Astrocyte (in vitro differentiated cells and primary cell): Measurements from ENCODE around the gene KSR2. TPM values are rescaled to one million over a fixed set of nuclear protein-coding genes. Genes with fewer than 3 reads are reported as not detected.

Experiments used
- DNase-seq: peaks from one replicate; pipeline ENCODE4 v3.0.0-alpha.2; 2010; ENCODE audit warnings: low read depth
- FAIRE-seq: peaks from 2 replicates; lab custom pipeline; 2011; peaks lifted over from hg19 to GRCh38; lab: Jason Lieb, UNC
- H2AFZ ChIP-seq: 2 replicates; pipeline ENCODE4 v1.6.0; 2012; ENCODE audit warnings: low read depth, low read length, inconsistent platforms
- H3K27ac ChIP-seq: 2 replicates; pipeline ENCODE4 v1.5.1; 2011; ENCODE audit warnings: low read depth, low read length, inconsistent platforms
- H3K27me3 ChIP-seq: 2 replicates; pipeline ENCODE4 v1.6.0; 2011; ENCODE audit warnings: low read length, inconsistent platforms; ENCODE audit not compliant: insufficient read depth
- H3K36me3 ChIP-seq: 2 replicates; pipeline ENCODE4 v1.5.1; 2011; ENCODE audit warnings: low read length, inconsistent platforms; ENCODE audit not compliant: insufficient read depth
- H3K4me1 ChIP-seq: 2 replicates; pipeline ENCODE4 v1.5.1; 2011; ENCODE audit warnings: low read length, inconsistent platforms; ENCODE audit not compliant: insufficient read depth
- H3K4me2 ChIP-seq: 2 replicates; pipeline ENCODE4 v1.6.0; 2012; ENCODE audit warnings: low read length, inconsistent platforms
- H3K4me3 ChIP-seq: 2 replicates; pipeline ENCODE4 v1.5.1; 2011; ENCODE audit warnings: low read depth, mild to moderate bottlenecking, low read length, inconsistent platforms; ENCODE audit not compliant: insufficient read depth
- H3K79me2 ChIP-seq: 2 replicates; pipeline ENCODE4 v1.6.0; 2012; ENCODE audit warnings: mild to moderate bottlenecking, low read length, inconsistent platforms; ENCODE audit not compliant: insufficient read depth
- H3K9ac ChIP-seq: 2 replicates; pipeline ENCODE4 v1.6.0; 2012; ENCODE audit warnings: mild to moderate bottlenecking, low read length, inconsistent platforms
- H3K9me3 ChIP-seq: 2 replicates; pipeline ENCODE4 v1.5.1; 2012; ENCODE audit warnings: low read depth, mild to moderate bottlenecking, low read length, inconsistent platforms; ENCODE audit not compliant: insufficient read depth
- H4K20me1 ChIP-seq: 2 replicates; pipeline ENCODE4 v1.6.0; 2012; ENCODE audit warnings: low read length, inconsistent platforms; ENCODE audit not compliant: insufficient read depth
- H3K27ac Mint-ChIP-seq: one replicate; pipeline ENCODE4 v1.8.0; 2021; ENCODE audit warnings: mild to moderate bottlenecking, mixed read lengths; ENCODE audit not compliant: unreplicated experiment
- H3K27me3 Mint-ChIP-seq: one replicate; pipeline ENCODE4 v1.8.0; 2021; ENCODE audit warnings: low read depth, mixed read lengths; ENCODE audit not compliant: unreplicated experiment
- H3K36me3 Mint-ChIP-seq: one replicate; pipeline ENCODE4 v1.8.0; 2021; ENCODE audit warnings: low read depth, mixed read lengths; ENCODE audit not compliant: unreplicated experiment
- H3K4me1 Mint-ChIP-seq: one replicate; pipeline ENCODE4 v1.8.0; 2021; ENCODE audit warnings: low read depth, mixed read lengths; ENCODE audit not compliant: unreplicated experiment
- H3K4me3 Mint-ChIP-seq: one replicate; pipeline ENCODE4 v1.8.0; 2021; ENCODE audit warnings: mild to moderate bottlenecking, moderate library complexity, mixed read lengths; ENCODE audit not compliant: unreplicated experiment
- H3K9me3 Mint-ChIP-seq: one replicate; pipeline ENCODE4 v1.8.0; 2021; ENCODE audit warnings: mild to moderate bottlenecking, mixed read lengths; ENCODE audit not compliant: unreplicated experiment
- EZH2 ChIP-seq: IDR thresholded peaks from 2 replicates; pipeline ENCODE4 v1.6.1; 2012; ENCODE audit warnings: mild to moderate bottlenecking, low read length, inconsistent platforms; ENCODE audit not compliant: insufficient read depth
- total RNA-seq: library from RNA; stranded (reverse); gene quantifications from 2 replicates; pipeline ENCODE4 v1.2.1, GENCODE V29; 2021
- TF ChIP-seq, protein P1 (sequence below): IDR thresholded peaks from 2 replicates; pipeline ENCODE4 v1.5.1; 2011; ENCODE audit warnings: low read depth, mild to moderate bottlenecking, inconsistent platforms, low read length, moderate library complexity; ENCODE audit not compliant: insufficient read depth

The KSR2 gene
- total RNA-seq, 1 donor from 2014 or later: 0.98 TPM

DNA sequence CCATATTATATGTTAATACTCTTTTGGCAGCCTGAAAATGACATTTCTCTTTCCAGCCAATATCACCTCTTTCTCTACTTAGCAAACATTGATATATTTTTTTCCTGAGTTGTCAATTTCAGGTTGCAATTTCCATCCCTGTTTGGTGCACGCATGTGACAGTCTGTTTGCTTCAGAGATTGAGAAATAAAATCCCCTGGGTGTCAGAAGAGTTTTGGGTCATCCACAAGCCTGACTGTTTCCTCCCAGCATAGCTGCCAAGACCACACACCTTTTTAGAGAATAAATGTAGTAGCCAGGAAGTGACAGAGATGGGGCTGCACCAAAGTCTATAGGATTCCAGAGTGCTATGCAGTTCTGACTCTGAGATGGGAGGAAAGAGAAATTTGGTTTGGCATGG is 462.5 kb downstream of the KSR2 start:
- FAIRE-seq: no peak
- H3K27me3 ChIP-seq: no peaks in the 10 kb centered on the region
- no peaks in the 10 kb centered on the region for H3K79me2 ChIP-seq
- no peak overlapping the region for H3K27ac ChIP-seq
- H3K9me3 Mint-ChIP-seq: no peaks in the 10 kb centered on the region
- H3K4me1 ChIP-seq: no peaks in the 10 kb centered on the region
- no peaks in the 10 kb centered on the region for H3K36me3 Mint-ChIP-seq
- no peak overlapping the region for H3K4me3 ChIP-seq
- no peaks in the 10 kb centered on the region for H4K20me1 ChIP-seq
- no peak overlapping the region for H3K9ac ChIP-seq
- H3K9me3 ChIP-seq: no peaks in the 10 kb centered on the region
- no peak overlapping the region for H3K4me2 ChIP-seq
- no peak overlapping the region for H3K27ac Mint-ChIP-seq
- TF ChIP-seq, protein P1, sequence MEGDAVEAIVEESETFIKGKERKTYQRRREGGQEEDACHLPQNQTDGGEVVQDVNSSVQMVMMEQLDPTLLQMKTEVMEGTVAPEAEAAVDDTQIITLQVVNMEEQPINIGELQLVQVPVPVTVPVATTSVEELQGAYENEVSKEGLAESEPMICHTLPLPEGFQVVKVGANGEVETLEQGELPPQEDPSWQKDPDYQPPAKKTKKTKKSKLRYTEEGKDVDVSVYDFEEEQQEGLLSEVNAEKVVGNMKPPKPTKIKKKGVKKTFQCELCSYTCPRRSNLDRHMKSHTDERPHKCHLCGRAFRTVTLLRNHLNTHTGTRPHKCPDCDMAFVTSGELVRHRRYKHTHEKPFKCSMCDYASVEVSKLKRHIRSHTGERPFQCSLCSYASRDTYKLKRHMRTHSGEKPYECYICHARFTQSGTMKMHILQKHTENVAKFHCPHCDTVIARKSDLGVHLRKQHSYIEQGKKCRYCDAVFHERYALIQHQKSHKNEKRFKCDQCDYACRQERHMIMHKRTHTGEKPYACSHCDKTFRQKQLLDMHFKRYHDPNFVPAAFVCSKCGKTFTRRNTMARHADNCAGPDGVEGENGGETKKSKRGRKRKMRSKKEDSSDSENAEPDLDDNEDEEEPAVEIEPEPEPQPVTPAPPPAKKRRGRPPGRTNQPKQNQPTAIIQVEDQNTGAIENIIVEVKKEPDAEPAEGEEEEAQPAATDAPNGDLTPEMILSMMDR: no peak
- TF ChIP-seq EZH2: no peak
- H3K36me3 ChIP-seq: no peaks in the 10 kb centered on the region
- peaks cover under 1% of the 10 kb centered on the region for H3K27me3 Mint-ChIP-seq
- DNase-seq: no peak
- no peaks in the 10 kb centered on the region for H3K4me1 Mint-ChIP-seq
- no peak overlapping the region for H3K4me3 Mint-ChIP-seq
- no peak overlapping the region for H2AFZ ChIP-seq

DNA sequence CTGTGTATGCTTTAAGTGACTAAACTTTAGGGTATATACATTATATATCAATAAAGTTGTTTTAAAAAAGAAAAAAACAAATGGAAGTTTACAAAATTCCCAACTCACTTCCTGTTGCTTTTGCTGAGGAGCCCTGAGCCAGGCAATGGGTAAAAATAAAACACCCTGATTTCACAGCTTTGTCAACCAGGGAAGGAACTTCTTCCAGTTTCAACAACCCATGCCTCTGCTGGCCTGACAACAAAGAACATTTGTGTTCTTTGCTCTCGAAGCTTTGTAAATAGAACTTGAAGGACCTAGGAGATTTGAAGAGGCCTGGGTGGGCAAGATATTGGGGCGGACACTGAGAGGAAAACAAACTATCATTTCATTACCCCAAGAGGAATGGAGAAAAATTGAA is 466.2 kb downstream of the KSR2 start:
- Histone ChIP-seq H3K79me2 (no peaks in the 10 kb centered on the region), H3K9me3 (no peaks in the 10 kb centered on the region), H3K27ac (no peak overlapping the region), H3K36me3 (no peaks in the 10 kb centered on the region), H2AFZ (no peak overlapping the region), H3K4me3 (no peak overlapping the region), H3K27me3 (no peaks in the 10 kb centered on the region), H3K9ac (no peak overlapping the region), H4K20me1 (no peaks in the 10 kb centered on the region), H3K4me1 (no peaks in the 10 kb centered on the region), H3K4me2 (no peak overlapping the region)
- Mint-ChIP-seq H3K4me3 (no peak overlapping the region), H3K4me1 (peaks cover 4% of the 10 kb centered on the region), H3K9me3 (peaks cover 2% of the 10 kb centered on the region), H3K36me3 (no peaks in the 10 kb centered on the region), H3K27ac (no peak overlapping the region), H3K27me3 (peaks cover 4% of the 10 kb centered on the region)
- no peak for DNase-seq
- FAIRE-seq: no peak
- TF ChIP-seq EZH2: no peak
- TF ChIP-seq, protein P1: no peak

DNA sequence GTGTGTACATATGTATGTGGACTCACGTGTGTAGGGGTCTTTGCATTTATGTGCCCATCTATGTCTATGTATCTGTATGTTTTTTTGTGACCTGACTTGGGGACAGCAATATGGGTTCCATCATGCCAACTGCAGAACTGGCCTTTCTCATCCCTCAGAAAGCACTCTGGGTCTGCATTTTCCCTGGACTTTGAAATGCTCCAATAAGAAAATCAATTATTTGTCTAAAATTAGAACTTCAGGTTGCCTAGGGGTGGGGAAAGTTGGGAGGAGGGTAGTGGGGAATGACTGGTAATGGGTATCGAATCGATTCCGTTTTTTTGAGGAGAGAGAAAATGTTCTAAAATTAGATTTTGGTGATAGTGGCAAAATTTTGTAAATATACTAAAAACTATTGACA is 466.6 kb downstream of the KSR2 start:
- H3K9me3 Mint-ChIP-seq: peaks cover 3% of the 10 kb centered on the region
- H3K4me3 Mint-ChIP-seq: no peak overlapping the region
- no peak for DNase-seq
- H3K27ac ChIP-seq: no peak overlapping the region
- H3K4me2 ChIP-seq: no peak overlapping the region
- H3K79me2 ChIP-seq: no peaks in the 10 kb centered on the region
- no peaks in the 10 kb centered on the region for H4K20me1 ChIP-seq
- peaks cover 4% of the 10 kb centered on the region for H3K4me1 Mint-ChIP-seq
- no peak overlapping the region for H3K27ac Mint-ChIP-seq
- H3K27me3 ChIP-seq: no peaks in the 10 kb centered on the region
- no peak for FAIRE-seq
- no peaks in the 10 kb centered on the region for H3K4me1 ChIP-seq
- H3K9me3 ChIP-seq: no peaks in the 10 kb centered on the region
- H3K36me3 ChIP-seq: no peaks in the 10 kb centered on the region
- no peak overlapping the region for H3K4me3 ChIP-seq
- no peak overlapping the region for H3K9ac ChIP-seq
- H3K27me3 Mint-ChIP-seq: peaks cover 4% of the 10 kb centered on the region
- no peak overlapping the region for H2AFZ ChIP-seq
- TF ChIP-seq, protein P1: no peak
- TF ChIP-seq EZH2: no peak
- no peaks in the 10 kb centered on the region for H3K36me3 Mint-ChIP-seq
